Hepatocyte (in vitro differentiated cells): ENCODE data around the gene TANGO6. TPM values are rescaled to one million over a fixed set of nuclear protein-coding genes. Genes with fewer than 3 reads are reported as not detected.

Experiments
- DNase-seq: peaks from one replicate; pipeline ENCODE4 v3.0.0-alpha.2; 2016; ENCODE audit warnings: low spot score
- H2AFZ ChIP-seq: fragments of 200-600 bp; sonication (generic); 2 replicates; pipeline ENCODE4 v1.6.0; 2016; ENCODE audit warnings: antibody characterized with exemption, mild to moderate bottlenecking
- H3K27ac ChIP-seq: fragments of 200-600 bp; sonication (generic); 2 replicates; pipeline ENCODE4 v1.5.1; 2016; ENCODE audit warnings: mild to moderate bottlenecking
- H3K27me3 ChIP-seq: fragments of 200-600 bp; sonication (generic); 2 replicates; pipeline ENCODE4 v1.6.1; 2016
- H3K36me3 ChIP-seq: fragments of 200-600 bp; sonication (generic); replicated peaks from 2 replicates; pipeline ENCODE4 v1.5.1; 2016; ENCODE audit warnings: low read depth; ENCODE audit not compliant: insufficient read depth
- H3K4me1 ChIP-seq: fragments of 200-600 bp; sonication (generic); 2 replicates; pipeline ENCODE4 v1.5.1; 2016; ENCODE audit warnings: mild to moderate bottlenecking, moderate library complexity; ENCODE audit not compliant: insufficient read depth
- H3K4me2 ChIP-seq: fragments of 200-600 bp; sonication (generic); 2 replicates; pipeline ENCODE4 v1.6.0; 2016
- H3K4me3 ChIP-seq: fragments of 200-600 bp; sonication (generic); 2 replicates; pipeline ENCODE4 v1.5.1; 2016; ENCODE audit warnings: mild to moderate bottlenecking
- H3K79me2 ChIP-seq: fragments of 200-600 bp; sonication (generic); 2 replicates; pipeline ENCODE4 v1.6.0; 2017; ENCODE audit warnings: mild to moderate bottlenecking
- H3K9me2 ChIP-seq: fragments of 200-600 bp; sonication (generic); replicated peaks from 2 replicates; pipeline ENCODE4 v1.6.0; 2017; ENCODE audit warnings: mild to moderate bottlenecking; ENCODE audit not compliant: insufficient read depth
- H3K9me3 ChIP-seq: fragments of 200-600 bp; sonication (generic); 2 replicates; pipeline ENCODE4 v1.5.1; 2016; ENCODE audit warnings: low read depth, mild to moderate bottlenecking
- H4K20me1 ChIP-seq: fragments of 200-600 bp; sonication (generic); 2 replicates; pipeline ENCODE4 v1.6.0; 2016; ENCODE audit warnings: mild to moderate bottlenecking; ENCODE audit not compliant: insufficient read depth, poor library complexity, severe bottlenecking
- CTCF ChIP-seq: fragments of 200-600 bp; sonication (generic); IDR thresholded peaks from 2 replicates; pipeline ENCODE4 v1.5.1; 2016; ENCODE audit warnings: antibody characterized with exemption, mild to moderate bottlenecking; ENCODE audit not compliant: poor library complexity
- EZH2 ChIP-seq: fragments of 200-600 bp; sonication (generic); IDR thresholded peaks from 2 replicates; pipeline ENCODE4 v1.6.1; 2016; ENCODE audit warnings: antibody characterized with exemption, mild to moderate bottlenecking, borderline replicate concordance
- EZH2phosphoT487 ChIP-seq: fragments of 200-600 bp; sonication (generic); IDR thresholded peaks from one replicate; pipeline ENCODE4 v1.6.1; 2018; ENCODE audit warnings: antibody characterized with exemption, mild to moderate bottlenecking, low read depth, moderate library complexity; ENCODE audit not compliant: unreplicated experiment, severe bottlenecking
- WGBS: methylation state at CpG from one replicate; pipeline ENCODE4 v1.1.6; 2016; ENCODE audit warnings: low lambda C conversion rate; ENCODE audit errors: missing lambda C conversion rate; 5-methylcytosine and 5-hydroxymethylcytosine counted together
- polyA plus RNA-seq: library from polyadenylated mRNA; unstranded; fragments of >200 nt; fragmentation: Nextera tagmentation; extraction: Ambion mirVana; gene quantifications from 2 replicates; pipeline ENCODE4 v1.2.1, GENCODE V29; 2016
- total RNA-seq: library from RNA; depleted of rRNA; stranded (reverse); fragments of >200 nt; gene quantifications from 2 replicates; pipeline ENCODE4 v1.2.3, GENCODE V29; 2014

The TANGO6 gene
- total and polyA plus RNA-seq, 2 experiments from 2014 or later = 4.8 to 6.5 TPM

GRCh38 chr16:69112285-69113129, 269.2 kb downstream of the TANGO6 start:
- no peaks in the 10 kb centered on the region for H3K9me3 ChIP-seq
- TF ChIP-seq CTCF (peak; percentile 61), EZH2phosphoT487 (no peak)
- peaks cover 17% of the 10 kb centered on the region for H3K27me3 ChIP-seq
- no peak overlapping the region for H3K4me2 ChIP-seq
- DNase-seq = peak; percentile 69
- WGBS = 54% methylated on average over 6 of the region's 6 CpGs
- no peak overlapping the region for H3K4me3 ChIP-seq
- peaks cover 9% of the 10 kb centered on the region for H3K4me1 ChIP-seq
- no peaks in the 10 kb centered on the region for H3K79me2 ChIP-seq
- peaks cover under 1% of the 10 kb centered on the region for H4K20me1 ChIP-seq
- H3K36me3 ChIP-seq = no peaks in the 10 kb centered on the region
- H2AFZ ChIP-seq = no peak overlapping the region
- H3K27ac ChIP-seq = no peak overlapping the region
- H3K9me2 ChIP-seq = no peaks in the 10 kb centered on the region

GRCh38 chr16:69113216-69113615, 269.9 kb downstream of the TANGO6 start:
- Histone ChIP-seq H3K79me2 (no peaks in the 10 kb centered on the region), H3K4me3 (no peak overlapping the region), H3K4me2 (no peak overlapping the region), H2AFZ (no peak overlapping the region), H3K9me3 (no peaks in the 10 kb centered on the region), H3K36me3 (no peaks in the 10 kb centered on the region), H4K20me1 (peaks cover 5% of the 10 kb centered on the region), H3K9me2 (no peaks in the 10 kb centered on the region), H3K4me1 (peaks cover 2% of the 10 kb centered on the region), H3K27ac (no peak overlapping the region), H3K27me3 (peaks cover 10% of the 10 kb centered on the region)
- no peak for TF ChIP-seq EZH2
- WGBS = 98% methylated on average over 7 of the region's 7 CpGs
- DNase-seq = no peak

- H3K4me3 ChIP-seq = no peak overlapping the region
- H3K9me3 ChIP-seq = no peaks in the 10 kb centered on the region
- no peaks in the 10 kb centered on the region for H3K36me3 ChIP-seq
- H3K27me3 ChIP-seq = no peaks in the 10 kb centered on the region
- DNase-seq = no peak
- no peak overlapping the region for H2AFZ ChIP-seq
- H3K27ac ChIP-seq = no peak overlapping the region
- no peaks in the 10 kb centered on the region for H3K9me2 ChIP-seq
- peaks cover 9% of the 10 kb centered on the region for H4K20me1 ChIP-seq
- no peaks in the 10 kb centered on the region for H3K4me1 ChIP-seq
- TF ChIP-seq EZH2 (no peak), CTCF (no peak), EZH2phosphoT487 (no peak)
- WGBS = 97% methylated on average over 25 of the region's 25 CpGs
- H3K79me2 ChIP-seq = no peaks in the 10 kb centered on the region
- H3K4me2 ChIP-seq = no peak overlapping the region
Measured at GRCh38 chr16:69114346-69114975, 271.1 kb downstream of the TANGO6 start.

- no peak for DNase-seq
- Histone ChIP-seq H3K4me2 (no peak overlapping the region), H3K79me2 (no peaks in the 10 kb centered on the region), H3K4me3 (no peak overlapping the region), H3K4me1 (no peaks in the 10 kb centered on the region), H3K9me3 (no peaks in the 10 kb centered on the region), H3K27ac (no peak overlapping the region), H4K20me1 (peaks cover 9% of the 10 kb centered on the region), H3K9me2 (no peaks in the 10 kb centered on the region), H2AFZ (no peak overlapping the region), H3K36me3 (no peaks in the 10 kb centered on the region), H3K27me3 (no peaks in the 10 kb centered on the region)
- TF ChIP-seq EZH2phosphoT487 = no peak
- no peak for TF ChIP-seq EZH2
- TF ChIP-seq CTCF = no peak
- WGBS = 97% methylated on average over 6 of the region's 6 CpGs
Measured at GRCh38 chr16:69114976-69115355, 271.6 kb downstream of the TANGO6 start.
